HCT116 (cell line): Measurements from ENCODE around the gene SMYD3. TPM values are rescaled to one million over a fixed set of nuclear protein-coding genes. Genes with fewer than 3 reads are reported as not detected.

Experiments
- ATAC-seq: fragments of 200-7000 bp; cut with Tn5 transposase; 2 replicates; pipeline ENCODE4 v1.9.1; 2020; ENCODE audit warnings: mild to moderate bottlenecking, moderate library complexity
- BruUV-seq: library from RNA; stranded (reverse); fragments of 400-500 nt; replicated peaks from 2 replicates; lab custom pipeline; 2021; lab: Mats Ljungman, UMichigan
- CTCF ChIA-PET: fragments of 300-600 bp; sonication (Branson Sonifier 250); formaldehyde crosslinking; loops from one replicate; lab custom pipeline; 2021; ENCODE audit warnings: antibody characterized with exemption; lab: Charles Lee
- POLR2A ChIA-PET: fragments of 300-600, 350-600 bp; sonication (Branson Sonifier 250); formaldehyde crosslinking; loops from one replicate; lab custom pipeline; 2021; ENCODE audit warnings: antibody characterized with exemption; lab: Charles Lee
- RAD21 ChIA-PET, 2 experiments: fragments of 300-600 bp; sonication (Branson Sonifier 250); formaldehyde crosslinking; loops; one replicate each; lab custom pipeline; 2023; ENCODE audit warnings: low total read pairs in 2 of 2; ENCODE audit not compliant: uncharacterized antibody in 2 of 2, unreplicated experiment in 2 of 2, low non-redundant PET in 1 of 2; lab: Charles Lee
- DNase-seq: peaks from one replicate; pipeline ENCODE4 v3.0.0-alpha.2; 2010; ENCODE audit warnings: low read depth, low spot score
- H2AFZ ChIP-seq: fragments of 200-600 bp; shearing (Covaris generic), sonication (generic); 2 replicates; pipeline ENCODE4 v1.6.1; 2017; ENCODE audit warnings: low read depth, mixed run types, mixed read lengths, antibody characterized with exemption, low read length; ENCODE audit not compliant: poor library complexity, severe bottlenecking
- H3K27ac ChIP-seq: 2 replicates; pipeline ENCODE4 v1.5.1; 2012; ENCODE audit warnings: low read depth, low read length
- H3K27me3 ChIP-seq: fragments of 200-600 bp; sonication (generic); 2 replicates; pipeline ENCODE4 v1.6.1; 2016; ENCODE audit warnings: mixed run types, low read length, mixed read lengths; ENCODE audit not compliant: insufficient read depth
- H3K36me3 ChIP-seq, 2 experiments: fragments of 200-500 bp in 1 of 2; fragments of 200-600 bp in 1 of 2; sonication (Bioruptor generic) in 1 of 2; sonication (generic) in 1 of 2; 2 replicates each; pipeline versions ENCODE4 v1.5.1 to v1.6.1; 2014 to 2016; ENCODE audit warnings: low read length in 2 of 2, inconsistent platforms in 1 of 2, mixed read lengths in 1 of 2, mixed run types in 1 of 2; ENCODE audit not compliant: insufficient read depth in 2 of 2, control insufficient read depth in 1 of 2
- H3K4me1 ChIP-seq, 2 experiments: fragments of 200-600 bp in 1 of 2; sonication (generic) in 1 of 2; 2 replicates each; pipeline versions ENCODE4 v1.5.1 to v1.6.1; 2012 to 2017; ENCODE audit warnings: low read length in 2 of 2, inconsistent platforms in 1 of 2, mild to moderate bottlenecking in 1 of 2, mixed read lengths in 1 of 2, mixed run types in 1 of 2, moderate library complexity in 1 of 2; ENCODE audit not compliant: insufficient read depth in 2 of 2, control insufficient read depth in 1 of 2
- H3K4me2 ChIP-seq: fragments of 200-600 bp; sonication (generic); 2 replicates; pipeline ENCODE4 v1.6.1; 2017; ENCODE audit warnings: mixed run types, low read length, mixed read lengths
- H3K4me3 ChIP-seq, 2 experiments: fragments of 200-600 bp in 1 of 2; sonication (generic) in 1 of 2; replicated peaks in 1 of 2; 2 replicates each; pipeline ENCODE4 v1.5.1; 2011 to 2016; ENCODE audit warnings: low read length in 2 of 2, control low read depth in 1 of 2, low read depth in 1 of 2, mild to moderate bottlenecking in 1 of 2, mixed read lengths in 1 of 2, mixed run types in 1 of 2
- H3K79me2 ChIP-seq: fragments of 200-600 bp; sonication (generic); 2 replicates; pipeline ENCODE4 v1.6.1; 2017; ENCODE audit warnings: mild to moderate bottlenecking, mixed run types, low read length, moderate library complexity, mixed read lengths; ENCODE audit not compliant: insufficient read depth
- H3K9ac ChIP-seq: fragments of 200-600 bp; sonication (generic); 2 replicates; pipeline ENCODE4 v1.6.1; 2016; ENCODE audit warnings: low read length, mixed read lengths
- H3K9me2 ChIP-seq: fragments of 200-600 bp; sonication (generic), shearing (Covaris generic); 2 replicates; pipeline ENCODE4 v1.6.1; 2017; ENCODE audit warnings: mixed run types, mild to moderate bottlenecking, moderate library complexity; ENCODE audit not compliant: insufficient read depth
- H3K9me3 ChIP-seq, 2 experiments: fragments of 200-500 bp in 1 of 2; fragments of 200-600 bp in 1 of 2; sonication (Bioruptor generic) in 1 of 2; sonication (generic) in 1 of 2; 2 replicates each; pipeline ENCODE4 v1.6.1; 2014 to 2017; ENCODE audit warnings: low read length in 2 of 2, mixed read lengths in 2 of 2, inconsistent platforms in 1 of 2, low read depth in 1 of 2, mild to moderate bottlenecking in 1 of 2, mixed run types in 1 of 2, moderate library complexity in 1 of 2; ENCODE audit not compliant: control insufficient read depth in 1 of 2, insufficient read depth in 1 of 2
- H4K20me1 ChIP-seq: fragments of 200-600 bp; sonication (generic), shearing (Covaris generic); 2 replicates; pipeline ENCODE4 v1.6.1; 2017; ENCODE audit warnings: mixed run types, mild to moderate bottlenecking, moderate library complexity; ENCODE audit not compliant: insufficient read depth
- CEBPB ChIP-seq: IDR thresholded peaks from 2 replicates; pipeline ENCODE4 v1.6.1; 2012; ENCODE audit warnings: low read depth
- CTCF ChIP-seq, 3 experiments: fragments of 200-600 bp in 1 of 3; sonication (generic) in 1 of 3; IDR thresholded peaks in 2 of 3; conservative IDR thresholded peaks in 1 of 3; 2 replicates each; pipeline ENCODE4 v1.5.1; 2012 to 2017; ENCODE audit warnings: low read depth in 2 of 3, low read length in 2 of 3, antibody characterized with exemption in 1 of 3, borderline replicate concordance in 1 of 3, control low read depth in 1 of 3, mild to moderate bottlenecking in 1 of 3, mixed read lengths in 1 of 3, mixed run types in 1 of 3, moderate library complexity in 1 of 3; ENCODE audit not compliant: insufficient read depth in 1 of 3
- ELF1 ChIP-seq: IDR thresholded peaks from 2 replicates; pipeline ENCODE4 v1.6.1; 2012; ENCODE audit warnings: low read depth, borderline replicate concordance
- EZH2 ChIP-seq: fragments of 200-600 bp; sonication (generic); IDR thresholded peaks from 2 replicates; pipeline ENCODE4 v1.6.1; 2017; ENCODE audit warnings: antibody characterized with exemption, mixed run types
- JUND ChIP-seq: IDR thresholded peaks from 2 replicates; pipeline ENCODE4 v1.6.1; 2012
- MAX ChIP-seq: IDR thresholded peaks from 2 replicates; pipeline ENCODE4 v1.6.1; 2012
- RAD21 ChIP-seq: IDR thresholded peaks from 2 replicates; pipeline ENCODE4 v1.6.1; 2012; ENCODE audit warnings: low read depth, mild to moderate bottlenecking
- SIN3A ChIP-seq: IDR thresholded peaks from 2 replicates; pipeline ENCODE4 v1.6.1; 2012; ENCODE audit warnings: low read depth
- SRF ChIP-seq: IDR thresholded peaks from 2 replicates; pipeline ENCODE4 v1.6.1; 2012; ENCODE audit warnings: low read depth
- TCF7L2 ChIP-seq: IDR thresholded peaks from 2 replicates; pipeline ENCODE4 v1.7.0; 2011; ENCODE audit warnings: borderline replicate concordance, inconsistent platforms; ENCODE audit not compliant: insufficient read depth, insufficient read length; ENCODE audit errors: extremely low read depth
- ZBTB33 ChIP-seq: IDR thresholded peaks from 2 replicates; pipeline ENCODE4 v1.6.1; 2011; ENCODE audit warnings: mild to moderate bottlenecking, low read length, moderate library complexity; ENCODE audit not compliant: insufficient replicate concordance; ENCODE audit errors: extremely low read depth
- ZNF274 ChIP-seq: fragments of 200-500 bp; sonication (Bioruptor generic); IDR thresholded peaks from 2 replicates; pipeline ENCODE4 v1.6.1; 2014; ENCODE audit warnings: mild to moderate bottlenecking, low read depth, low read length, inconsistent platforms
- intact Hi-C: fragments of 100-400 bp; cut with micrococcal nuclease; formaldehyde crosslinking; loops from 2 replicates; pipeline ENCODE4 v1.10.0; 2022
- total RNA-seq: library from RNA; stranded (reverse); gene quantifications from one replicate; pipeline ENCODE4 v1.2.1, GENCODE V29; 2021; ENCODE audit not compliant: unreplicated experiment
- TF ChIP-seq, protein P1 (sequence below): IDR thresholded peaks from 2 replicates; pipeline ENCODE4 v1.6.1; 2012; ENCODE audit warnings: low read depth

The SMYD3 gene
- total RNA-seq, 1 experiment from 2014 or later = 33.6 TPM

DNA sequence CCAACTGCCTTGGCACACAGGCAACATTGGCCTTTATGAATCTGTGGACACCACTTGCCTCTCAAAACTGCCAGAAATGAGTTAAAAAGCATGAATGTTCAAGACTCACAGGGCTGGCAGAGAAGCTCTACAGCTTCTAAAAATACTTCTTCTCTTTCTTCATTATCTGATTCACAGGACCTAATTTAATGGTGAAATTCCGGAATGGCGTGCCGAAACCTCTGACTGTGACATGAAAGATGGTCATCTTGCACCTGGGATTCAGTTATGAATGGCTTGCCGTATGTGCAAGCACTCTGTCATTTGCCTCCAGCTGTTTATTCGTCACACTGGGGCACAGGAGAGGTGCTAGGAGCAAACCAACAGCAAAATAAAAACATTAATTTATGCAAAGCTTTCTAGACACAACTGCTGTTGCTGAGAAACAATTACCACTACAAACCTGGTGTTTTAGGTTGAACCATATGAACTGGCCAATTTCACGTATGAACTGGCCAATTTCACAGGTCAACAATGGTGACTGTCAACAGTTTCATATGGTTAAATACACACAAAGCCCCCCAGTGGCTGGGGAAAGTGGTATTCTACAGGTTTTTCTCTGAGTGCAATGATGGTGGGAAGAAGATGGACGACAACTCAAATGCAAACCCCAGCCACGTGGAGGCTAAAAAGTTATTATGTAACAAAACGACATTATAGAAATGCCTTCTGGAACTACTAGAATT is 704.0 kb downstream of the SMYD3 start:
- no TSS peak for BruUV-seq
- intact Hi-C loops = no loop called here
- Histone ChIP-seq H3K4me1 (no peaks in the 10 kb centered on the region), H4K20me1 (no peaks in the 10 kb centered on the region), H3K9me3 (no peaks in the 10 kb centered on the region), H3K9me2 (no peaks in the 10 kb centered on the region), H3K36me3 (no peaks in the 10 kb centered on the region), H3K79me2 (no peaks in the 10 kb centered on the region), H3K9ac (no peak overlapping the region), H3K4me3 (no peak overlapping the region), H2AFZ (no peak overlapping the region), H3K4me2 (no peak overlapping the region), H3K27ac (no peak overlapping the region), H3K27me3 (no peaks in the 10 kb centered on the region)
- ChIA-PET CTCF (no interaction called here), RAD21 (no interaction called here), POLR2A (no interaction called here)
- TF ChIP-seq EZH2 (no peak), CTCF (IDR thresholded peaks at IDR 0.05 in 2 of 3, conservative IDR thresholded peaks at IDR 0.05 in 1 of 3; ENCODE audit: borderline replicate concordance in 1 of 3, insufficient read depth in 1 of 3, low read depth in 2 of 3, low read length in 2 of 3) (no peak), SRF (no peak), TCF7L2 (no peak), JUND (no peak), ZBTB33 (no peak), RAD21 (no peak), ELF1 (no peak), ZNF274 (no peak), SIN3A (no peak), CEBPB (no peak), MAX (no peak)
- TF ChIP-seq, protein P1, sequence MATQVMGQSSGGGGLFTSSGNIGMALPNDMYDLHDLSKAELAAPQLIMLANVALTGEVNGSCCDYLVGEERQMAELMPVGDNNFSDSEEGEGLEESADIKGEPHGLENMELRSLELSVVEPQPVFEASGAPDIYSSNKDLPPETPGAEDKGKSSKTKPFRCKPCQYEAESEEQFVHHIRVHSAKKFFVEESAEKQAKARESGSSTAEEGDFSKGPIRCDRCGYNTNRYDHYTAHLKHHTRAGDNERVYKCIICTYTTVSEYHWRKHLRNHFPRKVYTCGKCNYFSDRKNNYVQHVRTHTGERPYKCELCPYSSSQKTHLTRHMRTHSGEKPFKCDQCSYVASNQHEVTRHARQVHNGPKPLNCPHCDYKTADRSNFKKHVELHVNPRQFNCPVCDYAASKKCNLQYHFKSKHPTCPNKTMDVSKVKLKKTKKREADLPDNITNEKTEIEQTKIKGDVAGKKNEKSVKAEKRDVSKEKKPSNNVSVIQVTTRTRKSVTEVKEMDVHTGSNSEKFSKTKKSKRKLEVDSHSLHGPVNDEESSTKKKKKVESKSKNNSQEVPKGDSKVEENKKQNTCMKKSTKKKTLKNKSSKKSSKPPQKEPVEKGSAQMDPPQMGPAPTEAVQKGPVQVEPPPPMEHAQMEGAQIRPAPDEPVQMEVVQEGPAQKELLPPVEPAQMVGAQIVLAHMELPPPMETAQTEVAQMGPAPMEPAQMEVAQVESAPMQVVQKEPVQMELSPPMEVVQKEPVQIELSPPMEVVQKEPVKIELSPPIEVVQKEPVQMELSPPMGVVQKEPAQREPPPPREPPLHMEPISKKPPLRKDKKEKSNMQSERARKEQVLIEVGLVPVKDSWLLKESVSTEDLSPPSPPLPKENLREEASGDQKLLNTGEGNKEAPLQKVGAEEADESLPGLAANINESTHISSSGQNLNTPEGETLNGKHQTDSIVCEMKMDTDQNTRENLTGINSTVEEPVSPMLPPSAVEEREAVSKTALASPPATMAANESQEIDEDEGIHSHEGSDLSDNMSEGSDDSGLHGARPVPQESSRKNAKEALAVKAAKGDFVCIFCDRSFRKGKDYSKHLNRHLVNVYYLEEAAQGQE = no peak
- DNase-seq (no peak), ATAC-seq (no peak)
